ENCODE data around the gene ZNF311.

DNA sequence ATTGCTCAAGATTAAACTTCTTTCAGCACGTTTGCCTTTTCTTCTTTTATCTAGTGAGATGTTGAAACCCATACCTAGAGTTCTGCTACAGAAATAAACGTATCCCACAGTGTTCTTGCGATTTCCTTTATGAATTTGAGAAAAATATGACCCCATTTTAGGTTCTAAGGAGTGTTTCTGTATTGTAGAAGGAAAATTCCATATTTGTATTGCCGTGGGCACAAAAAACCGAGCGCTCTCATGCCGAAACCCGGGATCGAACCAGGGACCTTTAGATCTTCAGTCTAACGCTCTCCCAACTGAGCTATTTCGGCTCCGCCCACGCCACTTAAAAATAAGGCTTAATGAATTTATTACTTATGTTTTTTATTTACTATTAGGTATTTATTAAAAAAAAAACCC, 23.7 kb downstream of the ZNF311 start:
- TF ChIP-seq, protein P1, sequence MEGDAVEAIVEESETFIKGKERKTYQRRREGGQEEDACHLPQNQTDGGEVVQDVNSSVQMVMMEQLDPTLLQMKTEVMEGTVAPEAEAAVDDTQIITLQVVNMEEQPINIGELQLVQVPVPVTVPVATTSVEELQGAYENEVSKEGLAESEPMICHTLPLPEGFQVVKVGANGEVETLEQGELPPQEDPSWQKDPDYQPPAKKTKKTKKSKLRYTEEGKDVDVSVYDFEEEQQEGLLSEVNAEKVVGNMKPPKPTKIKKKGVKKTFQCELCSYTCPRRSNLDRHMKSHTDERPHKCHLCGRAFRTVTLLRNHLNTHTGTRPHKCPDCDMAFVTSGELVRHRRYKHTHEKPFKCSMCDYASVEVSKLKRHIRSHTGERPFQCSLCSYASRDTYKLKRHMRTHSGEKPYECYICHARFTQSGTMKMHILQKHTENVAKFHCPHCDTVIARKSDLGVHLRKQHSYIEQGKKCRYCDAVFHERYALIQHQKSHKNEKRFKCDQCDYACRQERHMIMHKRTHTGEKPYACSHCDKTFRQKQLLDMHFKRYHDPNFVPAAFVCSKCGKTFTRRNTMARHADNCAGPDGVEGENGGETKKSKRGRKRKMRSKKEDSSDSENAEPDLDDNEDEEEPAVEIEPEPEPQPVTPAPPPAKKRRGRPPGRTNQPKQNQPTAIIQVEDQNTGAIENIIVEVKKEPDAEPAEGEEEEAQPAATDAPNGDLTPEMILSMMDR (IDR thresholded peaks at IDR 0.05; ENCODE audit: insufficient read depth, low read length): no peak
- TF ChIP-seq REST (IDR thresholded peaks at IDR 0.05; ENCODE audit: insufficient replicate concordance, low read depth) (no peak), GABPA (IDR thresholded peaks at IDR 0.05; ENCODE audit: low read depth) (no peak), POLR2AphosphoS5 (IDR thresholded peaks at IDR 0.05; ENCODE audit: low read depth) (no peak), SPI1 (IDR thresholded peaks at IDR 0.05; ENCODE audit: borderline replicate concordance, low read depth) (no peak)
